HCT116 (cell line): ENCODE data around the gene CBLIF. TPM values are rescaled to one million over a fixed set of nuclear protein-coding genes. Genes with fewer than 3 reads are reported as not detected.
"Not testable (repeated sequence)": the region's sequence is repeated elsewhere in the genome, so short reads cannot be mapped to it uniquely, and the experiment has no call there.

Source experiments
- ATAC-seq: fragments of 200-7000 bp; cut with Tn5 transposase; 2 replicates; pipeline ENCODE4 v1.9.1; 2020; ENCODE audit warnings: mild to moderate bottlenecking, moderate library complexity
- BruUV-seq: library from RNA; stranded (reverse); fragments of 400-500 nt; replicated peaks from 2 replicates; lab custom pipeline; 2021; lab: Mats Ljungman, UMichigan
- CTCF ChIA-PET: fragments of 300-600 bp; sonication (Branson Sonifier 250); formaldehyde crosslinking; loops from one replicate; lab custom pipeline; 2021; ENCODE audit warnings: antibody characterized with exemption; lab: Charles Lee
- POLR2A ChIA-PET: fragments of 300-600, 350-600 bp; sonication (Branson Sonifier 250); formaldehyde crosslinking; loops from one replicate; lab custom pipeline; 2021; ENCODE audit warnings: antibody characterized with exemption; lab: Charles Lee
- RAD21 ChIA-PET, 2 experiments: fragments of 300-600 bp; sonication (Branson Sonifier 250); formaldehyde crosslinking; loops; one replicate each; lab custom pipeline; 2023; ENCODE audit warnings: low total read pairs in 2 of 2; ENCODE audit not compliant: uncharacterized antibody in 2 of 2, unreplicated experiment in 2 of 2, low non-redundant PET in 1 of 2; lab: Charles Lee
- DNase-seq: peaks from one replicate; pipeline ENCODE4 v3.0.0-alpha.2; 2010; ENCODE audit warnings: low read depth, low spot score
- H2AFZ ChIP-seq: fragments of 200-600 bp; shearing (Covaris generic), sonication (generic); 2 replicates; pipeline ENCODE4 v1.6.1; 2017; ENCODE audit warnings: low read depth, mixed run types, mixed read lengths, antibody characterized with exemption, low read length; ENCODE audit not compliant: poor library complexity, severe bottlenecking
- H3K27ac ChIP-seq: 2 replicates; pipeline ENCODE4 v1.5.1; 2012; ENCODE audit warnings: low read depth, low read length
- H3K27me3 ChIP-seq: fragments of 200-600 bp; sonication (generic); 2 replicates; pipeline ENCODE4 v1.6.1; 2016; ENCODE audit warnings: mixed run types, low read length, mixed read lengths; ENCODE audit not compliant: insufficient read depth
- H3K36me3 ChIP-seq, 2 experiments: fragments of 200-500 bp in 1 of 2; fragments of 200-600 bp in 1 of 2; sonication (Bioruptor generic) in 1 of 2; sonication (generic) in 1 of 2; 2 replicates each; pipeline versions ENCODE4 v1.5.1 to v1.6.1; 2014 to 2016; ENCODE audit warnings: low read length in 2 of 2, inconsistent platforms in 1 of 2, mixed read lengths in 1 of 2, mixed run types in 1 of 2; ENCODE audit not compliant: insufficient read depth in 2 of 2, control insufficient read depth in 1 of 2
- H3K4me1 ChIP-seq, 2 experiments: fragments of 200-600 bp in 1 of 2; sonication (generic) in 1 of 2; 2 replicates each; pipeline versions ENCODE4 v1.5.1 to v1.6.1; 2012 to 2017; ENCODE audit warnings: low read length in 2 of 2, inconsistent platforms in 1 of 2, mild to moderate bottlenecking in 1 of 2, mixed read lengths in 1 of 2, mixed run types in 1 of 2, moderate library complexity in 1 of 2; ENCODE audit not compliant: insufficient read depth in 2 of 2, control insufficient read depth in 1 of 2
- H3K4me2 ChIP-seq: fragments of 200-600 bp; sonication (generic); 2 replicates; pipeline ENCODE4 v1.6.1; 2017; ENCODE audit warnings: mixed run types, low read length, mixed read lengths
- H3K4me3 ChIP-seq, 2 experiments: fragments of 200-600 bp in 1 of 2; sonication (generic) in 1 of 2; replicated peaks in 1 of 2; 2 replicates each; pipeline ENCODE4 v1.5.1; 2011 to 2016; ENCODE audit warnings: low read length in 2 of 2, control low read depth in 1 of 2, low read depth in 1 of 2, mild to moderate bottlenecking in 1 of 2, mixed read lengths in 1 of 2, mixed run types in 1 of 2
- H3K79me2 ChIP-seq: fragments of 200-600 bp; sonication (generic); 2 replicates; pipeline ENCODE4 v1.6.1; 2017; ENCODE audit warnings: mild to moderate bottlenecking, mixed run types, low read length, moderate library complexity, mixed read lengths; ENCODE audit not compliant: insufficient read depth
- H3K9ac ChIP-seq: fragments of 200-600 bp; sonication (generic); 2 replicates; pipeline ENCODE4 v1.6.1; 2016; ENCODE audit warnings: low read length, mixed read lengths
- H3K9me2 ChIP-seq: fragments of 200-600 bp; sonication (generic), shearing (Covaris generic); 2 replicates; pipeline ENCODE4 v1.6.1; 2017; ENCODE audit warnings: mixed run types, mild to moderate bottlenecking, moderate library complexity; ENCODE audit not compliant: insufficient read depth
- H3K9me3 ChIP-seq, 2 experiments: fragments of 200-500 bp in 1 of 2; fragments of 200-600 bp in 1 of 2; sonication (Bioruptor generic) in 1 of 2; sonication (generic) in 1 of 2; 2 replicates each; pipeline ENCODE4 v1.6.1; 2014 to 2017; ENCODE audit warnings: low read length in 2 of 2, mixed read lengths in 2 of 2, inconsistent platforms in 1 of 2, low read depth in 1 of 2, mild to moderate bottlenecking in 1 of 2, mixed run types in 1 of 2, moderate library complexity in 1 of 2; ENCODE audit not compliant: control insufficient read depth in 1 of 2, insufficient read depth in 1 of 2
- H4K20me1 ChIP-seq: fragments of 200-600 bp; sonication (generic), shearing (Covaris generic); 2 replicates; pipeline ENCODE4 v1.6.1; 2017; ENCODE audit warnings: mixed run types, mild to moderate bottlenecking, moderate library complexity; ENCODE audit not compliant: insufficient read depth
- CBX3 ChIP-seq: IDR thresholded peaks from 2 replicates; pipeline ENCODE4 v1.6.1; 2012; ENCODE audit warnings: low read depth
- CEBPB ChIP-seq: IDR thresholded peaks from 2 replicates; pipeline ENCODE4 v1.6.1; 2012; ENCODE audit warnings: low read depth
- EGR1 ChIP-seq: IDR thresholded peaks from 2 replicates; pipeline ENCODE4 v1.6.1; 2012; ENCODE audit warnings: low read depth
- EZH2 ChIP-seq: fragments of 200-600 bp; sonication (generic); IDR thresholded peaks from 2 replicates; pipeline ENCODE4 v1.6.1; 2017; ENCODE audit warnings: antibody characterized with exemption, mixed run types
- EZH2phosphoT487 ChIP-seq: fragments of 200-600 bp; IDR thresholded peaks from 2 replicates; pipeline ENCODE4 v1.6.1; 2018; ENCODE audit warnings: antibody characterized with exemption, borderline replicate concordance
- FOSL1 ChIP-seq: IDR thresholded peaks from 2 replicates; pipeline ENCODE4 v1.6.1; 2012; ENCODE audit warnings: low read depth
- JUND ChIP-seq: IDR thresholded peaks from 2 replicates; pipeline ENCODE4 v1.6.1; 2012
- SRF ChIP-seq: IDR thresholded peaks from 2 replicates; pipeline ENCODE4 v1.6.1; 2012; ENCODE audit warnings: low read depth
- YY1 ChIP-seq: IDR thresholded peaks from 2 replicates; pipeline ENCODE4 v1.6.1; 2011; ENCODE audit warnings: low read length, low read depth, moderate library complexity, mild to moderate bottlenecking; ENCODE audit not compliant: insufficient replicate concordance; ENCODE audit errors: extremely low read depth
- intact Hi-C: fragments of 100-400 bp; cut with micrococcal nuclease; formaldehyde crosslinking; loops from 2 replicates; pipeline ENCODE4 v1.10.0; 2022
- total RNA-seq: library from RNA; stranded (reverse); gene quantifications from one replicate; pipeline ENCODE4 v1.2.1, GENCODE V29; 2021; ENCODE audit not compliant: unreplicated experiment
- TF ChIP-seq, protein P1 (sequence below): IDR thresholded peaks from 2 replicates; pipeline ENCODE4 v1.6.1; 2012
- TF ChIP-seq, protein P2 (sequence below): IDR thresholded peaks from 2 replicates; pipeline ENCODE4 v1.6.1; 2012
- TF ChIP-seq, protein P3 (sequence below): IDR thresholded peaks from 2 replicates; pipeline ENCODE4 v1.6.1; 2012; ENCODE audit warnings: low read depth

CBLIF gene
- total RNA-seq, 1 experiment from 2014 or later, result not detected

GRCh38 chr11:59851416-59851815 is 6.1 kb upstream of the CBLIF start:
- H2AFZ ChIP-seq, intact Hi-C loops, H3K79me2 ChIP-seq, H3K27me3 ChIP-seq, H3K9me2 ChIP-seq, ATAC-seq, POLR2A ChIA-PET, H3K9me3 ChIP-seq, H3K27ac ChIP-seq, RAD21 ChIA-PET, H3K4me3 ChIP-seq, CTCF ChIA-PET, DNase-seq, BruUV-seq, H3K9ac ChIP-seq, H4K20me1 ChIP-seq, H3K36me3 ChIP-seq, H3K4me2 ChIP-seq: not testable (repeated sequence)
- H3K4me1 ChIP-seq, result peaks cover under 1 to 12% of the 10 kb centered on the region in 2 experiments; a peak in 3 of 4 replicates

- H3K4me3 ChIP-seq, H3K36me3 ChIP-seq, DNase-seq, H3K27me3 ChIP-seq, ATAC-seq, BruUV-seq, H3K9me3 ChIP-seq, H3K9ac ChIP-seq, H3K27ac ChIP-seq, CTCF ChIA-PET, H3K79me2 ChIP-seq, H2AFZ ChIP-seq, RAD21 ChIA-PET, H3K4me2 ChIP-seq, intact Hi-C loops, H4K20me1 ChIP-seq, H3K4me1 ChIP-seq, H3K9me2 ChIP-seq, POLR2A ChIA-PET: not testable (repeated sequence)
These were observed 4.3 kb upstream of the CBLIF start for GRCh38 chr11:59849551-59849950.

DNA sequence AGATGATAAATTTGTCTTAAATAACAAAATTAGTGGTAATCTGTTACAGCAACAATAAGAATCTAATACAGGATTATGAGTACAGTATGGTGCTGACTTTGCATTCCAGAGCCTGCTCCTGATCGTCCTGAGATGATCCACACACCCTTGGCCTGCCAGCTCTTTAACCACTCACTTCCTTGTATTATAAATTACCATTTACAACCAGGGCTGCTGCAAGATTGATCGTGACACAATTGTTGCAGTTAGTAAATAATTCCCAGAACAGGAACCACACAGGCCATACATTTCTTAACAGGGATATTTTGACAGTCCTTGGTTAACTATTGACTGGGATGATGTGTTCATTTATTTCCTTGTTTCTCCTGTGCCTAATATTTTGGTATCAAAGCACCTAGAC is 3.8 kb upstream of the CBLIF start:
- DNase-seq (no peak), ATAC-seq (no peak)
- Histone ChIP-seq H3K27ac (no peak overlapping the region), H3K9me3 (no peaks in the 10 kb centered on the region), H3K27me3 (no peaks in the 10 kb centered on the region), H3K79me2 (no peaks in the 10 kb centered on the region), H3K36me3 (no peaks in the 10 kb centered on the region), H3K4me1 (no peaks in the 10 kb centered on the region; a peak in 1 of 4 replicates), H3K9me2 (no peaks in the 10 kb centered on the region), H4K20me1 (no peaks in the 10 kb centered on the region), H3K4me3 (no peak overlapping the region), H3K9ac (no peak overlapping the region), H2AFZ (no peak overlapping the region), H3K4me2 (no peak overlapping the region)
- ChIA-PET CTCF (no interaction called here), RAD21 (no interaction called here), POLR2A (no interaction called here)
- BruUV-seq, result no TSS peak
- intact Hi-C loops, result no loop called here
- TF ChIP-seq, protein P1, sequence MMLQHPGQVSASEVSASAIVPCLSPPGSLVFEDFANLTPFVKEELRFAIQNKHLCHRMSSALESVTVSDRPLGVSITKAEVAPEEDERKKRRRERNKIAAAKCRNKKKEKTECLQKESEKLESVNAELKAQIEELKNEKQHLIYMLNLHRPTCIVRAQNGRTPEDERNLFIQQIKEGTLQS, result no peak
- TF ChIP-seq CEBPB (no peak), FOSL1 (no peak), EGR1 (no peak), YY1 (no peak), JUND (no peak), EZH2 (no peak), CBX3 (no peak), SRF (no peak), EZH2phosphoT487 (no peak)
- TF ChIP-seq, protein P2, sequence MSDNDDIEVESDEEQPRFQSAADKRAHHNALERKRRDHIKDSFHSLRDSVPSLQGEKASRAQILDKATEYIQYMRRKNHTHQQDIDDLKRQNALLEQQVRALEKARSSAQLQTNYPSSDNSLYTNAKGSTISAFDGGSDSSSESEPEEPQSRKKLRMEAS, result no peak
- TF ChIP-seq, protein P3, sequence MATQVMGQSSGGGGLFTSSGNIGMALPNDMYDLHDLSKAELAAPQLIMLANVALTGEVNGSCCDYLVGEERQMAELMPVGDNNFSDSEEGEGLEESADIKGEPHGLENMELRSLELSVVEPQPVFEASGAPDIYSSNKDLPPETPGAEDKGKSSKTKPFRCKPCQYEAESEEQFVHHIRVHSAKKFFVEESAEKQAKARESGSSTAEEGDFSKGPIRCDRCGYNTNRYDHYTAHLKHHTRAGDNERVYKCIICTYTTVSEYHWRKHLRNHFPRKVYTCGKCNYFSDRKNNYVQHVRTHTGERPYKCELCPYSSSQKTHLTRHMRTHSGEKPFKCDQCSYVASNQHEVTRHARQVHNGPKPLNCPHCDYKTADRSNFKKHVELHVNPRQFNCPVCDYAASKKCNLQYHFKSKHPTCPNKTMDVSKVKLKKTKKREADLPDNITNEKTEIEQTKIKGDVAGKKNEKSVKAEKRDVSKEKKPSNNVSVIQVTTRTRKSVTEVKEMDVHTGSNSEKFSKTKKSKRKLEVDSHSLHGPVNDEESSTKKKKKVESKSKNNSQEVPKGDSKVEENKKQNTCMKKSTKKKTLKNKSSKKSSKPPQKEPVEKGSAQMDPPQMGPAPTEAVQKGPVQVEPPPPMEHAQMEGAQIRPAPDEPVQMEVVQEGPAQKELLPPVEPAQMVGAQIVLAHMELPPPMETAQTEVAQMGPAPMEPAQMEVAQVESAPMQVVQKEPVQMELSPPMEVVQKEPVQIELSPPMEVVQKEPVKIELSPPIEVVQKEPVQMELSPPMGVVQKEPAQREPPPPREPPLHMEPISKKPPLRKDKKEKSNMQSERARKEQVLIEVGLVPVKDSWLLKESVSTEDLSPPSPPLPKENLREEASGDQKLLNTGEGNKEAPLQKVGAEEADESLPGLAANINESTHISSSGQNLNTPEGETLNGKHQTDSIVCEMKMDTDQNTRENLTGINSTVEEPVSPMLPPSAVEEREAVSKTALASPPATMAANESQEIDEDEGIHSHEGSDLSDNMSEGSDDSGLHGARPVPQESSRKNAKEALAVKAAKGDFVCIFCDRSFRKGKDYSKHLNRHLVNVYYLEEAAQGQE, result no peak
